GM19372 (cell line): ENCODE data around the gene PHYHIPL.

Experiments used
- ATAC-seq: cut with Tn5 transposase; IDR thresholded peaks from one replicate; pipeline ENCODE4 v1.9.1; 2021; ENCODE audit warnings: mild to moderate bottlenecking, low read depth, moderate library complexity; ENCODE audit not compliant: unreplicated experiment

The PHYHIPL gene

GRCh38 chr10:59176241-59177030 is at the start of gene PHYHIPL:
Gene PHYHIPL, plus strand, starts transcription at chr10:59176643. Its CDS starts 211 bp downstream, at chr10:59176854.
- ATAC-seq: no peak

GRCh38 chr10:59126991-59127390 is 49.5 kb upstream of the PHYHIPL start:
- no peak for ATAC-seq

- no peak for ATAC-seq
These were observed 48.5 kb upstream of the PHYHIPL start for GRCh38 chr10:59127991-59128390.

- ATAC-seq: no peak
These were observed 46.6 kb upstream of the PHYHIPL start for GRCh38 chr10:59129867-59130266.

- ATAC-seq: no peak
These were observed 44.8 kb upstream of the PHYHIPL start for GRCh38 chr10:59131666-59132065.

- ATAC-seq: no peak
These were observed 42.4 kb upstream of the PHYHIPL start for GRCh38 chr10:59133841-59134593.

GRCh38 chr10:59134785-59135184 is 41.7 kb upstream of the PHYHIPL start:
- ATAC-seq: no peak

GRCh38 chr10:59135275-59135674 is 41.2 kb upstream of the PHYHIPL start:
- no peak for ATAC-seq

GRCh38 chr10:59138052-59138451 is 38.4 kb upstream of the PHYHIPL start:
- ATAC-seq: no peak

- ATAC-seq: no peak
These were observed 32.9 kb upstream of the PHYHIPL start for GRCh38 chr10:59143544-59143943.

GRCh38 chr10:59148701-59149100 is 27.7 kb upstream of the PHYHIPL start:
- no peak for ATAC-seq

- no peak for ATAC-seq
These were observed 20.9 kb upstream of the PHYHIPL start for GRCh38 chr10:59155556-59155955.

- no peak for ATAC-seq
These were observed 8.9 kb upstream of the PHYHIPL start for GRCh38 chr10:59167512-59167911.

GRCh38 chr10:59172567-59172966 is 3.9 kb upstream of the PHYHIPL start:
- no peak for ATAC-seq

- ATAC-seq: no peak
These were observed 3.0 kb upstream of the PHYHIPL start for GRCh38 chr10:59173414-59173813.

- ATAC-seq: no peak
These were observed 754 bp upstream of the PHYHIPL start for GRCh38 chr10:59175538-59176240.

GRCh38 chr10:59177031-59177797 is 771 bp downstream of the PHYHIPL start:
- no peak for ATAC-seq

GRCh38 chr10:59177836-59178235 is 1.4 kb downstream of the PHYHIPL start:
- no peak for ATAC-seq

GRCh38 chr10:59179068-59179467 is 2.6 kb downstream of the PHYHIPL start:
- no peak for ATAC-seq

- no peak for ATAC-seq
These were observed 4.3 kb downstream of the PHYHIPL start for GRCh38 chr10:59180689-59181270.
